ENCODE results near the gene NKD1.

The NKD1 gene

DNA sequence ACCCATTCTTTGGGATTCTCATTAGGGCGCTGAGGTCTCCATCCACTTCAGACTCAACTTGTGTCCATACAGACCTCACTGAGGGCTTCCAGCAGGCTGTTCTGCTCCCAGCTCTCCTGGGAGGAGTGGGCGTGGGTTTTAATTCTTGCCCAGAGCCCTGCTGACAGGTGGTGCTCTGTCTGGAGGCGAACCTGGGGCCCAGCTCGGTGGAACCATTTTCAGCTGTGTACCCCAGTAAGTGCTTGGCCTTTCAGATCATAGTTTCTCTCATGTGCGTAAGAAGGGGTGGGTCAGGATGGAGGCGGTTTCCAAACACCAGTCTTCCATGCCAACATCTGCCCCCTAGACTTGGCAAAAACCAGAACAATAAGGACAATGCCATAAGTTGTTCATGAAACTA is 21.4 kb upstream of the NKD1 start:
- TF ChIP-seq, protein P1, sequence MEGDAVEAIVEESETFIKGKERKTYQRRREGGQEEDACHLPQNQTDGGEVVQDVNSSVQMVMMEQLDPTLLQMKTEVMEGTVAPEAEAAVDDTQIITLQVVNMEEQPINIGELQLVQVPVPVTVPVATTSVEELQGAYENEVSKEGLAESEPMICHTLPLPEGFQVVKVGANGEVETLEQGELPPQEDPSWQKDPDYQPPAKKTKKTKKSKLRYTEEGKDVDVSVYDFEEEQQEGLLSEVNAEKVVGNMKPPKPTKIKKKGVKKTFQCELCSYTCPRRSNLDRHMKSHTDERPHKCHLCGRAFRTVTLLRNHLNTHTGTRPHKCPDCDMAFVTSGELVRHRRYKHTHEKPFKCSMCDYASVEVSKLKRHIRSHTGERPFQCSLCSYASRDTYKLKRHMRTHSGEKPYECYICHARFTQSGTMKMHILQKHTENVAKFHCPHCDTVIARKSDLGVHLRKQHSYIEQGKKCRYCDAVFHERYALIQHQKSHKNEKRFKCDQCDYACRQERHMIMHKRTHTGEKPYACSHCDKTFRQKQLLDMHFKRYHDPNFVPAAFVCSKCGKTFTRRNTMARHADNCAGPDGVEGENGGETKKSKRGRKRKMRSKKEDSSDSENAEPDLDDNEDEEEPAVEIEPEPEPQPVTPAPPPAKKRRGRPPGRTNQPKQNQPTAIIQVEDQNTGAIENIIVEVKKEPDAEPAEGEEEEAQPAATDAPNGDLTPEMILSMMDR (IDR thresholded peaks at IDR 0.05; ENCODE audit: low read length), result no peak
- TF ChIP-seq EZH2phosphoT487 (IDR thresholded peaks at IDR 0.05; ENCODE audit: low read length), result no peak
- no peak for TF ChIP-seq EZH2 (optimal IDR thresholded peaks at IDR 0.05; ENCODE audit: low read depth, low read length)
- Histone ChIP-seq H3K9me2 (replicated peaks; ENCODE audit: insufficient read depth, low read length) (no peaks in the 10 kb centered on the region), H3K4me2 (ENCODE audit: low read depth, low read length) (no peak overlapping the region), H3K9me3 (replicated peaks; ENCODE audit: insufficient read depth, low read length) (no peaks in the 10 kb centered on the region), H3K27ac (ENCODE audit: low read length) (no peak overlapping the region), H3K79me2 (ENCODE audit: low read length) (no peaks in the 10 kb centered on the region), H3K4me3 (ENCODE audit: low read length) (no peak overlapping the region), H3F3A (ENCODE audit: insufficient read depth, low read length) (no peaks in the 10 kb centered on the region), H3K27me3 (replicated peaks; ENCODE audit: insufficient read depth, low read length) (no peaks in the 10 kb centered on the region), H4K20me1 (ENCODE audit: insufficient read depth, low read length) (no peaks in the 10 kb centered on the region), H3K4me1 (ENCODE audit: low read length) (no peaks in the 10 kb centered on the region), H3K9ac (ENCODE audit: low read length) (no peak overlapping the region), H3K36me3 (replicated peaks; ENCODE audit: insufficient read depth, low read length) (no peaks in the 10 kb centered on the region), H2AFZ (ENCODE audit: low read length) (no peak overlapping the region)
- DNase-seq, result no peak

DNA sequence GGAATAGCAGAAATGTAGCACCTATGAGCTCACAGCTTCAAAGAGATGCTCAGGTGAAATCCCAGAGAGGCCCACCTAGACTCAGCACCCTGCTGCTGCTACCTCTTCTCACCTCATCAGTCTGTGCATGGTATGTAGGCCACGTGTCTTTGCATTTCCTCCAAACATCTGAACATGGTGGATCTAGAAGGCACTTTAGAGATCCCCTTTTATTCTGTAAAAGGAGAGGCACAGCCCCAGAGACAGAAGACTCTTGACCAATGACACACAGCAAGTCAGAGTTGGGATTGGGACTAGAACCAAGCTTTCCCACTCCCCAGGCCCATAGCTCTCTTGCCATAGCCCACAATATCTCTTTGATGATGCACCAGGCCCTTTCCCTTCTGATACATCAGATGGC is 19.4 kb upstream of the NKD1 start:
- H3K27ac ChIP-seq (ENCODE audit: low read length), result no peak overlapping the region
- H3K4me3 ChIP-seq (ENCODE audit: low read length), result no peak overlapping the region
- no peaks in the 10 kb centered on the region for H3K9me3 ChIP-seq (replicated peaks; ENCODE audit: insufficient read depth, low read length)
- no peaks in the 10 kb centered on the region for H3F3A ChIP-seq (ENCODE audit: insufficient read depth, low read length)
- H2AFZ ChIP-seq (ENCODE audit: low read length), result no peak overlapping the region
- TF ChIP-seq EZH2 (optimal IDR thresholded peaks at IDR 0.05; ENCODE audit: low read depth, low read length) (no peak), EZH2phosphoT487 (IDR thresholded peaks at IDR 0.05; ENCODE audit: low read length) (no peak)
- TF ChIP-seq, protein P1 (IDR thresholded peaks at IDR 0.05; ENCODE audit: low read length), result no peak
- no peaks in the 10 kb centered on the region for H3K9me2 ChIP-seq (replicated peaks; ENCODE audit: insufficient read depth, low read length)
- no peaks in the 10 kb centered on the region for H3K36me3 ChIP-seq (replicated peaks; ENCODE audit: insufficient read depth, low read length)
- H3K9ac ChIP-seq (ENCODE audit: low read length), result no peak overlapping the region
- no peaks in the 10 kb centered on the region for H4K20me1 ChIP-seq (ENCODE audit: insufficient read depth, low read length)
- H3K79me2 ChIP-seq (ENCODE audit: low read length), result no peaks in the 10 kb centered on the region
- no peak overlapping the region for H3K4me2 ChIP-seq (ENCODE audit: low read depth, low read length)
- H3K4me1 ChIP-seq (ENCODE audit: low read length), result no peaks in the 10 kb centered on the region
- no peak for DNase-seq
- H3K27me3 ChIP-seq (replicated peaks; ENCODE audit: insufficient read depth, low read length), result no peaks in the 10 kb centered on the region

DNA sequence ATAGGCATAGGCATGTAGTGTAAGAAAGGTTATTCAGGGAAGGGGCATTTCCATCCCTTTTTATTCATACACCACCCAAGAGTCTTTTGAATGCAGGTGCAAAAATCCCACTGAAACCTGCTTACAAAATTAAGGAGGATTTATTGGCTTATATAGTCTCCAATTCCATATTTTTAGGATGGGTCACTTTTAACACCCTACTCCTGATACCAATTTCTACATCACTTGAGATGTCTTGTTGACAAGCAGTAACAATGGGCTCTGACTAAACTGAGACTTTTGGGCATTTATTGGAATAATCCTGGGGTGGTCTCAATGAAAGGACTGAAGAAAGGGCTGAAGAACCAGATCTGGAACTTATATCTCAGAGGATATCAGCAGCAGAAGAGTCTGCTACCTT is 18.9 kb upstream of the NKD1 start:
- H3K79me2 ChIP-seq (ENCODE audit: low read length), result no peaks in the 10 kb centered on the region
- TF ChIP-seq, protein P1 (IDR thresholded peaks at IDR 0.05; ENCODE audit: low read length), result no peak
- TF ChIP-seq EZH2phosphoT487 (IDR thresholded peaks at IDR 0.05; ENCODE audit: low read length), result no peak
- TF ChIP-seq EZH2 (optimal IDR thresholded peaks at IDR 0.05; ENCODE audit: low read depth, low read length), result no peak
- H3K4me3 ChIP-seq (ENCODE audit: low read length), result no peak overlapping the region
- H4K20me1 ChIP-seq (ENCODE audit: insufficient read depth, low read length), result no peaks in the 10 kb centered on the region
- no peaks in the 10 kb centered on the region for H3K27me3 ChIP-seq (replicated peaks; ENCODE audit: insufficient read depth, low read length)
- no peaks in the 10 kb centered on the region for H3K9me2 ChIP-seq (replicated peaks; ENCODE audit: insufficient read depth, low read length)
- no peak overlapping the region for H3K27ac ChIP-seq (ENCODE audit: low read length)
- no peak overlapping the region for H3K9ac ChIP-seq (ENCODE audit: low read length)
- H3F3A ChIP-seq (ENCODE audit: insufficient read depth, low read length), result no peaks in the 10 kb centered on the region
- H3K36me3 ChIP-seq (replicated peaks; ENCODE audit: insufficient read depth, low read length), result no peaks in the 10 kb centered on the region
- no peaks in the 10 kb centered on the region for H3K4me1 ChIP-seq (ENCODE audit: low read length)
- H2AFZ ChIP-seq (ENCODE audit: low read length), result no peak overlapping the region
- no peak for DNase-seq
- H3K9me3 ChIP-seq (replicated peaks; ENCODE audit: insufficient read depth, low read length), result no peaks in the 10 kb centered on the region
- H3K4me2 ChIP-seq (ENCODE audit: low read depth, low read length), result no peak overlapping the region

All from MM.1S (cell line).